ENCODE measurements around the gene PLA2G12B.
"Not testable (repeated sequence)": the region's sequence is repeated elsewhere in the genome, so short reads cannot be mapped to it uniquely, and the experiment has no call there.

PLA2G12B gene

GRCh38 chr10:72917803-72918332 lies 36.7 kb downstream of the PLA2G12B start:
- not testable (repeated sequence) for H3K9me3 ChIP-seq (ENCODE audit: control insufficient read depth in 2 of 2, low read length in 2 of 2); H3K9ac ChIP-seq (ENCODE audit: low read depth in 1 of 2, low read length in 2 of 2); H3K4me3 ChIP-seq (ENCODE audit: low read length in 2 of 2); H3K27me3 ChIP-seq (ENCODE audit: control insufficient read depth in 2 of 2, insufficient read depth in 2 of 2, low read length in 2 of 2); H3K27ac ChIP-seq (ENCODE audit: low read depth in 2 of 2, low read length in 2 of 2); H3K36me3 ChIP-seq (ENCODE audit: control insufficient read depth in 2 of 2, insufficient read depth in 2 of 2, low read length in 2 of 2); H3K4me1 ChIP-seq (ENCODE audit: control insufficient read depth in 2 of 2, insufficient read depth in 2 of 2, low read length in 2 of 2)

- H3K4me1 ChIP-seq (ENCODE audit: control insufficient read depth in 2 of 2, insufficient read depth in 2 of 2, low read length in 2 of 2); H3K36me3 ChIP-seq (ENCODE audit: control insufficient read depth in 2 of 2, insufficient read depth in 2 of 2, low read length in 2 of 2); H3K9me3 ChIP-seq (ENCODE audit: control insufficient read depth in 2 of 2, low read length in 2 of 2); H3K27me3 ChIP-seq (ENCODE audit: control insufficient read depth in 2 of 2, insufficient read depth in 2 of 2, low read length in 2 of 2); H3K27ac ChIP-seq (ENCODE audit: low read depth in 2 of 2, low read length in 2 of 2); H3K9ac ChIP-seq (ENCODE audit: low read depth in 1 of 2, low read length in 2 of 2); H3K4me3 ChIP-seq (ENCODE audit: low read length in 2 of 2): not testable (repeated sequence)
These were observed 37.4 kb downstream of the PLA2G12B start for GRCh38 chr10:72917201-72917600.

GRCh38 chr10:72913287-72913686 lies 41.3 kb downstream of the PLA2G12B start:
- H3K36me3 ChIP-seq (ENCODE audit: control insufficient read depth in 2 of 2, insufficient read depth in 2 of 2, low read length in 2 of 2): no peaks in the 10 kb centered on the region
- H3K9me3 ChIP-seq (ENCODE audit: control insufficient read depth in 2 of 2, low read length in 2 of 2): no peaks in the 10 kb centered on the region
- H3K4me3 ChIP-seq (ENCODE audit: low read length in 2 of 2): no peak overlapping the region
- H3K27ac ChIP-seq (ENCODE audit: low read depth in 2 of 2, low read length in 2 of 2): no peak overlapping the region
- no peak overlapping the region for H3K9ac ChIP-seq (ENCODE audit: low read depth in 1 of 2, low read length in 2 of 2)
- H3K4me1 ChIP-seq (ENCODE audit: control insufficient read depth in 2 of 2, insufficient read depth in 2 of 2, low read length in 2 of 2): no peaks in the 10 kb centered on the region
- no peaks in the 10 kb centered on the region for H3K27me3 ChIP-seq (ENCODE audit: control insufficient read depth in 2 of 2, insufficient read depth in 2 of 2, low read length in 2 of 2)

- no peaks in the 10 kb centered on the region for H3K4me1 ChIP-seq (ENCODE audit: control insufficient read depth in 2 of 2, insufficient read depth in 2 of 2, low read length in 2 of 2)
These were observed 41.9 kb downstream of the PLA2G12B start for GRCh38 chr10:72912736-72913135.

GRCh38 chr10:72911758-72912157 lies 42.8 kb downstream of the PLA2G12B start:
- H3K36me3 ChIP-seq (ENCODE audit: control insufficient read depth in 2 of 2, insufficient read depth in 2 of 2, low read length in 2 of 2): no peaks in the 10 kb centered on the region
- H3K4me1 ChIP-seq (ENCODE audit: control insufficient read depth in 2 of 2, insufficient read depth in 2 of 2, low read length in 2 of 2): no peaks in the 10 kb centered on the region
- no peak overlapping the region for H3K27ac ChIP-seq (ENCODE audit: low read depth in 2 of 2, low read length in 2 of 2)
- no peak overlapping the region for H3K9ac ChIP-seq (ENCODE audit: low read depth in 1 of 2, low read length in 2 of 2)
- no peak overlapping the region for H3K4me3 ChIP-seq (ENCODE audit: low read length in 2 of 2)
- no peaks in the 10 kb centered on the region for H3K9me3 ChIP-seq (ENCODE audit: control insufficient read depth in 2 of 2, low read length in 2 of 2)
- H3K27me3 ChIP-seq (ENCODE audit: control insufficient read depth in 2 of 2, insufficient read depth in 2 of 2, low read length in 2 of 2): no peaks in the 10 kb centered on the region

More at GRCh38 chr10:72912736-72913135, 41.9 kb downstream of the PLA2G12B start:
- Histone ChIP-seq H3K9ac (ENCODE audit: low read depth in 1 of 2, low read length in 2 of 2) (no peak overlapping the region), H3K4me3 (ENCODE audit: low read length in 2 of 2) (no peak overlapping the region), H3K27me3 (ENCODE audit: control insufficient read depth in 2 of 2, insufficient read depth in 2 of 2, low read length in 2 of 2) (no peaks in the 10 kb centered on the region), H3K36me3 (ENCODE audit: control insufficient read depth in 2 of 2, insufficient read depth in 2 of 2, low read length in 2 of 2) (no peaks in the 10 kb centered on the region), H3K27ac (ENCODE audit: low read depth in 2 of 2, low read length in 2 of 2) (no peak overlapping the region), H3K9me3 (ENCODE audit: control insufficient read depth in 2 of 2, low read length in 2 of 2) (no peaks in the 10 kb centered on the region)

- Histone ChIP-seq H3K36me3 (ENCODE audit: control insufficient read depth in 2 of 2, insufficient read depth in 2 of 2, low read length in 2 of 2) (no peaks in the 10 kb centered on the region), H3K27me3 (ENCODE audit: control insufficient read depth in 2 of 2, insufficient read depth in 2 of 2, low read length in 2 of 2) (no peaks in the 10 kb centered on the region), H3K9me3 (ENCODE audit: control insufficient read depth in 2 of 2, low read length in 2 of 2) (no peaks in the 10 kb centered on the region), H3K4me1 (ENCODE audit: control insufficient read depth in 2 of 2, insufficient read depth in 2 of 2, low read length in 2 of 2) (no peaks in the 10 kb centered on the region), H3K27ac (ENCODE audit: low read depth in 2 of 2, low read length in 2 of 2) (no peak overlapping the region), H3K4me3 (ENCODE audit: low read length in 2 of 2) (no peak overlapping the region), H3K9ac (ENCODE audit: low read depth in 1 of 2, low read length in 2 of 2) (no peak overlapping the region)
These were observed 43.9 kb downstream of the PLA2G12B start for GRCh38 chr10:72910705-72911104.

GRCh38 chr10:72906446-72906845 lies 48.2 kb downstream of the PLA2G12B start:
- H3K4me1 ChIP-seq (ENCODE audit: control insufficient read depth in 2 of 2, insufficient read depth in 2 of 2, low read length in 2 of 2): no peaks in the 10 kb centered on the region
- H3K9ac ChIP-seq (ENCODE audit: low read depth in 1 of 2, low read length in 2 of 2): no peak overlapping the region
- no peak overlapping the region for H3K4me3 ChIP-seq (ENCODE audit: low read length in 2 of 2)
- no peaks in the 10 kb centered on the region for H3K27me3 ChIP-seq (ENCODE audit: control insufficient read depth in 2 of 2, insufficient read depth in 2 of 2, low read length in 2 of 2)
- H3K27ac ChIP-seq (ENCODE audit: low read depth in 2 of 2, low read length in 2 of 2): no peak overlapping the region
- H3K9me3 ChIP-seq (ENCODE audit: control insufficient read depth in 2 of 2, low read length in 2 of 2): no peaks in the 10 kb centered on the region
- H3K36me3 ChIP-seq (ENCODE audit: control insufficient read depth in 2 of 2, insufficient read depth in 2 of 2, low read length in 2 of 2): no peaks in the 10 kb centered on the region

GRCh38 chr10:72904806-72905205 lies 49.8 kb downstream of the PLA2G12B start:
- H3K27me3 ChIP-seq (ENCODE audit: control insufficient read depth in 2 of 2, insufficient read depth in 2 of 2, low read length in 2 of 2): no peaks in the 10 kb centered on the region
- no peaks in the 10 kb centered on the region for H3K4me1 ChIP-seq (ENCODE audit: control insufficient read depth in 2 of 2, insufficient read depth in 2 of 2, low read length in 2 of 2)
- no peaks in the 10 kb centered on the region for H3K9me3 ChIP-seq (ENCODE audit: control insufficient read depth in 2 of 2, low read length in 2 of 2)

GRCh38 chr10:72903941-72904446 lies 50.6 kb downstream of the PLA2G12B start:
- H3K4me3 ChIP-seq (ENCODE audit: low read length in 2 of 2); H3K9ac ChIP-seq (ENCODE audit: low read depth in 1 of 2, low read length in 2 of 2); H3K4me1 ChIP-seq (ENCODE audit: control insufficient read depth in 2 of 2, insufficient read depth in 2 of 2, low read length in 2 of 2); H3K36me3 ChIP-seq (ENCODE audit: control insufficient read depth in 2 of 2, insufficient read depth in 2 of 2, low read length in 2 of 2); H3K27me3 ChIP-seq (ENCODE audit: control insufficient read depth in 2 of 2, insufficient read depth in 2 of 2, low read length in 2 of 2); H3K27ac ChIP-seq (ENCODE audit: low read depth in 2 of 2, low read length in 2 of 2); H3K9me3 ChIP-seq (ENCODE audit: control insufficient read depth in 2 of 2, low read length in 2 of 2): not testable (repeated sequence)

More at GRCh38 chr10:72904806-72905205, 49.8 kb downstream of the PLA2G12B start:
- H3K36me3 ChIP-seq (ENCODE audit: control insufficient read depth in 2 of 2, insufficient read depth in 2 of 2, low read length in 2 of 2): no peaks in the 10 kb centered on the region
- H3K27ac ChIP-seq (ENCODE audit: low read depth in 2 of 2, low read length in 2 of 2): no peak overlapping the region
- no peak overlapping the region for H3K9ac ChIP-seq (ENCODE audit: low read depth in 1 of 2, low read length in 2 of 2)
- no peak overlapping the region for H3K4me3 ChIP-seq (ENCODE audit: low read length in 2 of 2)

- no peak overlapping the region for H3K27ac ChIP-seq (ENCODE audit: low read depth in 2 of 2, low read length in 2 of 2)
- no peak overlapping the region for H3K9ac ChIP-seq (ENCODE audit: low read depth in 1 of 2, low read length in 2 of 2)
These were observed 55.1 kb downstream of the PLA2G12B start for GRCh38 chr10:72899545-72899944.

GRCh38 chr10:72898616-72899015 lies 56.0 kb downstream of the PLA2G12B start:
- H3K36me3 ChIP-seq (ENCODE audit: control insufficient read depth in 2 of 2, insufficient read depth in 2 of 2, low read length in 2 of 2): no peaks in the 10 kb centered on the region
- no peaks in the 10 kb centered on the region for H3K9me3 ChIP-seq (ENCODE audit: control insufficient read depth in 2 of 2, low read length in 2 of 2)
- no peaks in the 10 kb centered on the region for H3K27me3 ChIP-seq (ENCODE audit: control insufficient read depth in 2 of 2, insufficient read depth in 2 of 2, low read length in 2 of 2)
- H3K27ac ChIP-seq (ENCODE audit: low read depth in 2 of 2, low read length in 2 of 2): no peak overlapping the region
- H3K9ac ChIP-seq (ENCODE audit: low read depth in 1 of 2, low read length in 2 of 2): no peak overlapping the region
- H3K4me3 ChIP-seq (ENCODE audit: low read length in 2 of 2): no peak overlapping the region
- no peaks in the 10 kb centered on the region for H3K4me1 ChIP-seq (ENCODE audit: control insufficient read depth in 2 of 2, insufficient read depth in 2 of 2, low read length in 2 of 2)

More at GRCh38 chr10:72899545-72899944, 55.1 kb downstream of the PLA2G12B start:
- H3K4me1 ChIP-seq (ENCODE audit: control insufficient read depth in 2 of 2, insufficient read depth in 2 of 2, low read length in 2 of 2): no peaks in the 10 kb centered on the region
- no peak overlapping the region for H3K4me3 ChIP-seq (ENCODE audit: low read length in 2 of 2)
- no peaks in the 10 kb centered on the region for H3K36me3 ChIP-seq (ENCODE audit: control insufficient read depth in 2 of 2, insufficient read depth in 2 of 2, low read length in 2 of 2)
- H3K9me3 ChIP-seq (ENCODE audit: control insufficient read depth in 2 of 2, low read length in 2 of 2): no peaks in the 10 kb centered on the region
- H3K27me3 ChIP-seq (ENCODE audit: control insufficient read depth in 2 of 2, insufficient read depth in 2 of 2, low read length in 2 of 2): no peaks in the 10 kb centered on the region

Data from mucosa of rectum (tissue), 2 donors.